GDM1 (cell line): ENCODE results near the gene PRDM11.

Experiments
- DNase-seq: peaks from one replicate; lab custom pipeline; 2025; lab: John Stamatoyannopoulos, UW

The PRDM11 gene

GRCh38 chr11:45266676-45267020 lies 120.2 kb downstream of the PRDM11 start:
- DNase-seq, result no peak

GRCh38 chr11:45267052-45267451 lies 120.6 kb downstream of the PRDM11 start:
- DNase-seq, result no peak

- DNase-seq, result no peak
Observed at GRCh38 chr11:45267652-45268299, 121.3 kb downstream of the PRDM11 start.

- DNase-seq, result no peak
Observed at GRCh38 chr11:45269678-45270077, 123.2 kb downstream of the PRDM11 start.

- no peak for DNase-seq
Observed at GRCh38 chr11:45270946-45271716, 124.7 kb downstream of the PRDM11 start.

GRCh38 chr11:45272701-45273100 lies 126.3 kb downstream of the PRDM11 start:
- DNase-seq, result no peak

GRCh38 chr11:45273509-45273908 lies 127.1 kb downstream of the PRDM11 start:
- no peak for DNase-seq

GRCh38 chr11:45274206-45274605 lies 127.8 kb downstream of the PRDM11 start:
- DNase-seq, result no peak

- DNase-seq, result no peak
Observed at GRCh38 chr11:45275828-45276227, 129.4 kb downstream of the PRDM11 start.

- no peak for DNase-seq
Observed at GRCh38 chr11:45278714-45279113, 132.3 kb downstream of the PRDM11 start.

- DNase-seq, result no peak
Observed at GRCh38 chr11:45279645-45280044, 133.2 kb downstream of the PRDM11 start.

- no peak for DNase-seq
Observed at GRCh38 chr11:45280449-45280848, 134.0 kb downstream of the PRDM11 start.

- DNase-seq, result no peak
Observed at GRCh38 chr11:45282081-45282480, 135.6 kb downstream of the PRDM11 start.
